Jurkat, Clone E6-1 (cell line): ENCODE data around the gene GPR143.
"Not testable (repeated sequence)": the region's sequence is repeated elsewhere in the genome, so short reads cannot be mapped to it uniquely, and the experiment has no call there.

Experiments
- DNase-seq: peaks from one replicate; pipeline ENCODE4 v3.0.0-alpha.2; 2011; ENCODE audit warnings: low read depth, low spot score
- H3K4me3 ChIP-seq: 2 replicates; pipeline ENCODE4 v1.5.1; 2011; ENCODE audit warnings: mild to moderate bottlenecking, low read length, control low read depth, moderate library complexity

GPR143 gene

DNA sequence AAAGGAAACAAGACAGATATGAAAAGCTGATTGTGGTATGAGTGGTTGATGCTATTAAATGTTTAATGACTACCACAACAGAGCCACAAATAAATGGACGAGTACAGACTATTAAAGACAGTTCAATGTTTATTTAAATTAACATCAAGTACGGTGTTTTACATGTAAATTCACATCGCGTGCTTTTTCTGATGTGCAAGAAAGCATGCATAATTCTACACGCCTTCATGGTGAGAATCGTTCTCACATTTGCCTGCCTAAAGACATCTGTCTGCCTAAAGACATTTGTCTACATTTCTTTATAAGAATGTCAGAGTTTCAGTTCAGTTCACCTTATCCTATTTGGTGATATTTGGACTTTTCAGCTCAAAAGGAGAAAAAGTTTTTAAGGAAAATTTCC is 7.3 kb upstream of the GPR143 start:
- DNase-seq: no peak
- H3K4me3 ChIP-seq: no peak overlapping the region

DNA sequence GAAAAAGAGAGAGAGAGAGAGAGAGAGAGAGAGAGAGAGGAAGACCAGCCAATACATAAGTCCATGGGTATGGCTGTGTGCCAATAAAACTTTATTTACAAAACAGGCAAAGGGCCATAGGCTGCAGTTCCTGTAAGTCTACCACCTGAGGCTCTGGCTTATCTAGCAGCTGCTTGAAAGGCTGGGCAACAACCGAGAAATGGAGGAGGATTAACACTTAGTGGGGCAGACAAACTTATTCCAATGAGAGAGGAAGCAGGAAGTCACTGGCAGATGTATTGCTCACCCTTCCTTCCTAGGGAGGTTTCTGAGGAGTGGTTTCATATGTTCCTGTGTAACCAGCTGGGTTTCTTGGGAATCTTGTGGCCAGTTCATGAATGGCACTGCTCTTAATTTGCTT is 4.7 kb upstream of the GPR143 start:
- H3K4me3 ChIP-seq: no peak overlapping the region
- no peak for DNase-seq

DNA sequence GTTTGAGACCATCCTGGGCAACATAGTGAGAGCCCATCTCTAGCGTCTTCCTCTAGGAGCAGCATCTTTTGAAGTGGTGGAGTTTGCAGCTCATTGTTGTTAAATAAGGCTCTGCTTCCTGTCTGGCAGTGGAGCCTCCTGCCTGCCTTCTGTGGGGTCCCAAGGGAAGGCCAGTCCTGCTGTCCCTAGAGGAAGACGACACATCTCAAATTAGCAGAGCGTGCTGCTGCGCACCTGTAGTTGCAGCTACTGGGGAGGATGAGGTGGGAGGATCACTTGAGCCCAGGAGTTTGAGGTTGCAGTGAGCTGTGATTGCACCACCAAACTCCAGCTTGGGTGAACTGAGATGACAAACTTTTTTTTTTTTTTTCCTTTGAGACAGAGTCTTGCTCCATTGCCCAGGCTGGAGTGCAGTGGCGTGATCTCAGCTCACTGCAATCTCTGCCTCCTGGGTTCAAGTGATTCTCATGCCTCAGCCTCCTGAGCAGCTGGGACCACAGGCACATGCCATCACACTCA is 2.7 kb upstream of the GPR143 start:
- DNase-seq, H3K4me3 ChIP-seq: not testable (repeated sequence)

DNA sequence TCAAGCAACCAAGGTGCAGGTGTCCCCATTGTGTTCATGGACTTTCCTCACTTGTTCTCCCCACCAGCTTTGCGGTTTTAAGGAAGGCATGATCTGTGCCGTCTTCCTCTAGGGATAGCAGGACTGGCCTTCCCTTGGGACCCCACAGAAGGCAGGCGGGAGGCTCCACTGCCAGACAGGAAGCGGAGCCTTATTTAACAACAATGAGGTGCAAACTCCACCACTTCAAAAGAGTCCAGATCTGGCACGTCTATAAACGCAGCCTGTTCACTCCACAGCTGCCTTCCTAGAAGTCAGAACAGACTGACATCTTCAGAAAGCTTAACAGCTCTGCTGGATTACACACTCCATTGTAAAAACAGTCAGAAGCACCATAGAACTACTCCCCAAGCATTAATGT is 1.7 kb upstream of the GPR143 start:
- H3K4me3 ChIP-seq: no peak overlapping the region
- DNase-seq: peak; percentile 60

DNA sequence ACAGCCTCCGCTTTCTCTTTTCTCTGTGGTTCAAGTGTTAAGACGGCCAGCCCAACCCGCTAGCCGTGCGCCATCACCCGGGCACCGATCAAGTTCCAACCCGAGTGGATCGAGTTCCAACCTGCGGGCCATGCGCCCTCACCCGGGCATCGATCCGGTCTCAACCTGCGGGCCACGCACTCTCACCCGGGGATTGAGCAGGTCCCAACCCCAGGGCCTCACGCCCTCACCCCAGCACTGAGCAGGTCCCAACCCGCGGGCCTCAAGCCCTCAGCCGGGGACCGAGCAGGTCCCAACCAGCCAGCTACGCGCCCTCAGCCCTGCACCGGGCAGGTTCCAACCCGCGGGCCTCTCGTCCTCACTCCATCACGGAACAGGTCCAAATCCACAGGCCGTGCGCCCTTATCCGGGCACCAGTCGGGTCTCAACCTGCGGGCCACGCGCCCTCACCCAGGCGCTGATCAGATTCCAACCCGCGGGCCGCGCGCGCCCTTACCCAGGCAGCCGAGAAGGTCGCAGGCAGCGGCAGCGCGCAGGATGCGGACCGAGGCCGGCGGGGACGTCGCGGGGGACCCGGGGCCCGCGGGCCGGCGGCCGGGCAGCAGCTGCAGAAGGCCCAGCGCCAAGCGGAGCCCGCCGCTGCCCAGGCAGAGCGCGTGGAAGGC is 443 bp downstream of the GPR143 start:
- DNase-seq: no peak
- no peak overlapping the region for H3K4me3 ChIP-seq

DNA sequence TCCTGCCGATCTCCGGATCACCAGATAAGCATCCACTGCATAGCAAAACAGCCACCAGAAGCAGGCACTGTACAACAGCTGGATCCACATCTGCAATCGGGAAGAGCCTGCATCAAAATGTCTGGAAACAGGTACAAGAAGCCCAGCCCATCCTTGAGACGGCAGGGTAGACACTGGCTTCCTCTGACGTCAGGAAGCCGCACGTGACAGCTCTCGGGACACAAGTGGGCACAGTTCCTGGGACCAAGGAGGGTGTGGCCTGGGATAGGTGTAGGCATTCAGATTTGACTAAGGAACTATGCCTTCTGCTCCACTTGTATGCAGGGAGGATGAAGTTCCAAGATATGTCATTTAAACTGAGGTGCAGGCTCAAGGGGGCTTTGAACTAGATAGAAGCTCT is 6.3 kb downstream of the GPR143 start:
- no peak for DNase-seq
- H3K4me3 ChIP-seq: no peak overlapping the region

DNA sequence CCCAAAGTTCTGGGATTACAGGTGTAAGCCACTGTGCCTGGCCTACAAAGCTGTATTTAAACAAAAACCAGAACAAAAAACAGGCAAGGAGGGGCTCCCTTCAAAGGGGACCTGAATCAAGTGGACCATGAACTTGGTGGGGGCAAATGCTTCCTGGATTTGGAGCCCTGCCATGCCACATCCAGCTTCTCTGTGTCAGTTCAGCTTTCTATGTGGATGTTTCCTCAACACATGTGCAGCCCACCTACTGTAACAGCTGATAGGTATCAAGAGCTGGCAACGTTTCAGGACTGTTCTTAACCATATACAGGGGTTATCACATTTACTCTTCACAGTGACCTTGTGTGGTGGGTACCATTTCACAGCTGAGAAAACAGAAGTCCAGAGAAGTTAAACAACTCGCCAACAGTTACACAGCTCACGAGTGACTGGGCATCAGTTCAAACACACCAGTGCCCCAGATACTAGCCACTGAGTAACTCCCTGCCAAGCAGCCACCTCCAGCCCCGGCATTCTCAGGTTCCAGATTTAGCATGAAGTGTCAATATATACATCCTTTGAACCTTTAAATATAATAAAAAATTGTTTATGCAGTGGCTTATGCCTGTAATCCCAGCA is 7.5 kb downstream of the GPR143 start:
- DNase-seq: no peak
- H3K4me3 ChIP-seq: no peak overlapping the region

DNA sequence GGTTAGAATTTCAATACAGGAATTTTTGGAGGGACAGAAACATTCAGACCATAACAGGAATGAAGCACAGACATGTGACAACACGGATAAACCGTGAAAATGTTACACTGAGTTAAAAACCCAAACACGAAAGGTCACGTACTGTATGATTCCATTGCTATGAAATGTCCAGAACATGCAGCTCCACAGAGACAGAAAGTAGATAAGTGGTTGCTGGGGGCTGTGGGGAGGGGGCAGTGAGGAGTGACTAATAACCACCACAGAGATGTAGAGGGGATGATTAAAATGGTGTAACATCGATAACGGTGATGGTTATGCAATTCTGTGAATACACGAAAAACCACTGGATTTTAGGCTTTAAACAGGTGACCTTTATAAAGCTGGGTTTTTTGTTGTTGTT is 8.3 kb downstream of the GPR143 start:
- H3K4me3 ChIP-seq: no peak overlapping the region
- DNase-seq: no peak

DNA sequence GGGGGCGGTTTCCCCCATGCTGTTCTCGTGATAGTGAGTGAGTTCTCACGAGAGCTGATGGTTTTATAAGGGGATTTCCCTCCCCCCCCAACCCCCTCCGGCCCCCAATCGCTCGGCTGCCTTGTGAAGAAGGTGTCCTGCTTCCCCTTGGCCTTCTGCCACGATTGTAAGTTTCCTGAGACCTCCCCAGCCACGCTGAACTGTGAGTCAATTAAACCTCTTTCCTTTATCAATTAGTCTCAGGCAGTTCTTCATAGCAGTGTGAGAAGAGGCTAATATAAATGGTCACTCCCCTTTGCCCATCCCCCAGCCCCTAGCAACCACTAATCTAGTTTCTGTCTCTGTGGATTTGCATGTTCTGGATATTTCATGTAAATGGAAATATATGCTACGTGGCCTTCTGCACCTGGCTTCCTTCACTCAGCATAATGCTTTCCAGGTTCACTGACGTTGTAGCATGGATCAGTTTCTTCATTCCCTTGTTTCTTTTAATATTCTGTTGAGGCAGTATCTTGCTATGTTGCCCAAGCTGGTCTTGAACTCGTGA is 16.4 kb downstream of the GPR143 start:
- no peak overlapping the region for H3K4me3 ChIP-seq
- no peak for DNase-seq

DNA sequence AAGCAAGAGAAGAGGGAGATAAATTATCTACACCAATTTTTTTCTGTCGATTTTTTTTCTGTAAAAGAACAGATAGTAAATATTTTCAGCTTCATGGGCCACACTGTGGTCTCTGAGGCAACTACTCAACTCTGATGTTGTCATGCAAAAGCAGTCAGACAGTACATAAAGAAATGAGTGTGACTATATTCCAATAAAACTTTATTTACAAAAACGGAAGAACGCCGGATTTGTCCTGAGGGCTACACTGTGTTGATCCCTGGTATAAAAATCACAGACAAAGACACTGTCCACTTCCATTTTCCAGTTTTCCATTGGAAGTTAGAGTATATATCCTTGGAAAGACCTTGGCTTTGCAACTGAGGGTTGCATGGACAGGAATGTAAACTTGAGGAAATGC is 18.0 kb downstream of the GPR143 start:
- no peak overlapping the region for H3K4me3 ChIP-seq
- no peak for DNase-seq

DNA sequence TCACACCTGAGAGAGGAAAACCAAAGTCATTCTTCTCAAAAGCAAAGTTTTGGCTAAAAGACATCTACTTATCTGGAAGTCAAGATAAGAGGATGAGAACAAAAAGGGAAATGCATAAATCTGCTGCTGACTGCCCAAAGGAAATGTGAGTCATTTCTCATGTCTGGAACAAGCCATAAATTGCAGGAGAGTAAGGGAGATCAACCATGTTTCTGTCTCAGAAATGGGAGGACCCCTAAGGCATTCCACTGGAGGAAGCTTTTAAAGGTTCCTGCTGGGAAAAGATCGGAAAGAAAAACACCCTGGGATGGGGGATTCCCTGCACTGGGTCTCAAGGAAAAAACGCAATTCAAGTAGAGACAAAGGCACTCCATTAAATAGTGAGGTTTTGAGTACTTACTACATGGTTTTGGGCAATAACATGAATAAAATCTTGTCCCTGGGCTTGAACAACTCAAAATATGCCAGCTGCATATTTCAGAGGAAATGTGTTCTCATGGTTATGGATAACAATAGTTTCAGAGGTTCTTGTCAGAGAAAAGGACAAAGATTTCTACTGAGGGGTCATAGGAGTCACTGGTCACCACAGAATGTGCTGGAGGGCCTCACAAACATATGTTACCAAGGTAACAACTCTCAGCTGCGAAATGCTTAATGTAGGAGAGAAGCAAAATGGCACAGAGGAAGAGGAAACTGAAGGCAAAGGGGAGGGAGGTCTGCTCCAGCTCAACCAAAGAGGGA is 19.3 kb downstream of the GPR143 start:
- no peak for DNase-seq

DNA sequence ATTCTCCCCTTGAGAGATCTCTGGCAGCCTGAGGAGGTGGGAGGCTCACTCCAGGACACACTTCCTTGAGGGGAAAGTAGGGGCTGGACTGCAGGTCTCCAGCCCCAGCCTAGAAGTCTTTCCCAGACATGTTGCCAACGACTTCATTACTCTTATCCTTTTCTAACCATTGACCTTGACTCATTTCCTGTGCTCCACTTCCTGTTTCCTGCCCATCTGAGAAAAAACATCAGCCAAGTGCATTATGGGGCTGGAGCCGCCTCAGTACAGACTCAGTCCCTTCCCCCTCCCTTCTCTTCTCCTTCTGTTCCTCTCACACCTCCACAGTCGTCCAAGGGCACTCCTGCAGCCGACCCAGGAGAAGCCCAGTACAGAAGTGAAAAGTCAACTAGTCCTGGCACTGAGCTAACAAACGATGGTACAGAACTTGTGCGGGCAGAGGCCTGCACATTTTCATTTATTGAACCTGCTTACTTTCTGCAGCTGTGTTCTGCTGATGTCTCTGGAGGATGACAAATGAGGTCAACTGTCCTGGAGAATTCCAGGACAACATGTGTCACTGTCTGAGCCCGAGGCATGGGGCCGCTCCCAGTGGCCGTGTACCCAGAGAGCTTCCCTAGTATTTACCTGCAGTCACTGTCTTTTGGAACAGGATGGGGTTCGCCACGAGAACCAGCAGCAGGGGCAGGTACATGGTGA is 20.1 kb downstream of the GPR143 start:
- no peak overlapping the region for H3K4me3 ChIP-seq
- peak; percentile 20 for DNase-seq

More for the DNA sequence above, 19.3 kb downstream of the GPR143 start:
- H3K4me3 ChIP-seq: no peak overlapping the region

DNA sequence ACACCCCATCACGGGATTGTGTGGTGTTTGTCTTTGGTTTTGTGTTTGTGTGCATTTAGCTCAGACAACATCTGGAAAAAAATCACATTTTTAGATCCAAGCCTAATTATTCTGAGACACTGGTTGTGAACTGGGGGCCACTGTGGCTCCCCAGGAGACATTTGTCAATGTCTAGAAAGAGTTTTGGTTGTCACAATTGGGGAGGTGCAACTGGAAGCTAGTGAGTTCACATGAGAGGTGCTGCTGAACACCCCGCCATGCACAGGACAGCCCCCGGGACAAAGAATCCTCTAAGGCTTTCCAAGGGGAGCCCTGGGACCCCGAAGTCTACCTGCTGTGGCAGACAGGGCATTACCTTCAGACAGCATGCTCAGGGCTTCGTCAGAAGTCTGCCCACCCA is 26.5 kb downstream of the GPR143 start:
- no peak for DNase-seq
- H3K4me3 ChIP-seq: no peak overlapping the region

DNA sequence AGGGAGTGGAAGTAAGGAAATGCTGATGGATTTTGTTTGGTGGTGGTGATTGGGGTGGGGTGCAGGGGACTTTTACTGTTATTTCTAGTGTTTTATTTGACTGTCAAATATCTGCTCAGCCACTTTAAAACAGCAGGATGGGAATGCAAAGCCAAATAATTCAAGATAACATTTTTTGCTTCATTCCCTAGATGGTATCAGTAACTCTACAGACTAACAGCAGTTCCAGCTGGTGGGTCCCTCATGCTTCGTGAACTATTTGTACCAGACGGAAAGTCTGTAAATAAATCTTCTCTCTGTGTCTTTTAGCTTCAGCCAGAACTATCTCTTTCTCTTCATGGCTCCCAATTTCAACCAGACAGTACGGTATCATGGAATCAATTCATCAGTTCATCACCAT is 27.5 kb downstream of the GPR143 start:
- DNase-seq: no peak
- no peak overlapping the region for H3K4me3 ChIP-seq

DNA sequence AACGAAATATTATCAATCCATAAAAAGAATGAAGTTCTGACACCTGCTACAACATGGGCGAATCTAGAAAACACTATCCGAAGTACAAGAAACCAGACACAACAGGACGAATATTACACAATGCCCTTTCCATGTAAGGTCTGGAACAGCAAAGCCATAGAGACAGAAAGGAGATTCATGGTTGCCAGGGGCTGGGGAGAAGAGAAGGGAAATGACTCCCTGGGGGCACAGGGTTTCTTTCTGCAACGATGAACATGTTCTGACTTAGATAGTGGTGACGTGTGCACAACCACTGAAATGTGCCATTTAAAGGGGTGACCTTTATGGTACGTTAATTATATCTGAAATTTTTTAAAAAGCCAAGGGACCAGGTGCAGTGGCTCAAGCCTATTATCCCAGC is 28.3 kb downstream of the GPR143 start:
- H3K4me3 ChIP-seq: no peak overlapping the region
- no peak for DNase-seq

DNA sequence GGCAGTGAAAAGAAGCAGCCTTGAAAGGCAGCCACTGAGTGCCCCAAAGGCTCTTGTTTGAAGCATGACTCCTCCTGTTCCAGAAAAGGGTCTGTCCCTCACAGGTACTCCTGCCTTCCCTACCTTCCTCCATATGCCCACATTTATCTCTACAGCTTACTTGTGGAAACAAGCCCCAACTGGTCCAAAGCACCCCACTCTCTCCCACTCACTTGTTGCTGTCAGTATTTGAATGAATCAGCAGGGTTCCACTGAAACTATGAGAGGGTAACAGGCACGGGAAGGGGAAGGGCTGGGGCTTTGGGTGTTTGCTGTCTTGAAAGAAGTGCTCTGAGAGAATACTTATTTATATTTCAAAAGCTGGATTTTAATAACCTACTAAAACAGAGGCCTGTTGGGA is 34.9 kb downstream of the GPR143 start:
- DNase-seq: no peak
- H3K4me3 ChIP-seq: no peak overlapping the region

DNA sequence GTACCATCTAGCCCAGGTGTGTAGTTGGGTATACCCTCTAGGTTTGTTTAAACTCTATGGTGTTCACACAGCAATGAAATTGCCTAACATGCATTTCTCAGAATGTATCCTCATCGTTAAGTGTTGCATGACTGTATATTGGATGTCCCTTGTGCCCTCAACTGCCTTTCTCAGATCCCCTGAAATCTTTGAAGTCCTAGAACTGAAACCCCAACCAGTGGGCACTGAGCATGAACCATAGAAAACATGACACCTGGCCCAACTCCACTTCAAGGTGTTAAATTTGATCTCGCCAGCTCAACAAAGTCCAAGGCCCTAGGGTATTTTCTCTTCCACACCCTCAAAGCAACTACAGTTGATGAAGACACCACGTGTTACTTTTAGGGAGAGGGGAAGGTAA is 35.6 kb downstream of the GPR143 start:
- H3K4me3 ChIP-seq: no peak overlapping the region
- no peak for DNase-seq

DNA sequence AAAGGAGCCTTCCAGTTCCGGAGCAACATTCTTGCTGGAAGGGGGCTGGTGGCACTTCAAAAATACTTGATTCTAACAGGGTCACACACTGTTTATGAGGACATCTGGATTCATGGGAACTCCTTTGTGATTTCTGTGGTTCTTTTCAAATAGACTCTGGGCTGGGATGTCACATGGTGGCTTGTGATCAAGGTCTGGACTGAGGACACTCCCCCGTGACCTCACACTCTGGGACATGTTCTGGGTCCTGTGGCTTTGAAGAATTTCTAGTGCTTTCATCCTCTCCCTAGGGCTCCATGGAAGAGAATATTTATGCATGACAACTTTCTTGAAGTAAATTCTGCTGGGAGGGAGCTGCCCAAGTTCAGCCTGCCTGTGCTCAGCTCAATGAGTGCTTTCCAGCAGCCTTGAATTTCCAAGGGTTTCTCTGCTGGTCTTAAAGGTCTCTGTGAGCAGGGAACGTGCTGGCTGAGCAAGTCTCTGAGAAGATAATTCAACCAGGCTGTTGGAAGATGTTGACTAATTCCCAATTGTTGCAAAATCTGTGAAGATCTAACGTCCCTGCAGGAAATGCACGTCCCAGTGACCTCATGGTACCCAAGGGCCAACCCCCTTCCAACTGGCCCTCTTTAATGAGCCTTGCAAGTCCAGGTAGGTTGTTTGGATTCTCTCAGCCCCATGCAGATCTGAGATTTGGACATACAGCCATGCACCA is 36.3 kb downstream of the GPR143 start:
- DNase-seq: no peak
- no peak overlapping the region for H3K4me3 ChIP-seq

DNA sequence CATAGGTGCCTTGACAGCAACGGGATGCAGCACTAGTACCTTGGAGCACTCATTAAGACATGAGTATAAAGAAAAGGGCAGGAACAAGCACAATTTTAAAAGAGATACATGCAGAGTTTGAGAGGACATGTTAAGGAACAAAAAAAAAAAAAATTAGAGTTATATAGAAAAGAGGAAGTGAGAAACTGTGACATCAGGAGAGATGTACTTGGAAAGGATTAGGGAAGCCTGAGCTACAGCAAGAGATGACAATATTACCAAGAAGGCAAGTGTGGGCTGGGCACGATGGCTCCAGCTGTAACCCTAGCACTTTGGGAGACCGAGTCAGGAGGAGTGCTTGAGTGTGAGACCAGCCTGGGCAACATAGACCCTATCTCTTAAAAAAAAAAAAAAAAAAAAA is 37.4 kb downstream of the GPR143 start:
- no peak for DNase-seq
- H3K4me3 ChIP-seq: no peak overlapping the region
